ENCODE data around the gene LACTB.

LACTB gene, protein sequence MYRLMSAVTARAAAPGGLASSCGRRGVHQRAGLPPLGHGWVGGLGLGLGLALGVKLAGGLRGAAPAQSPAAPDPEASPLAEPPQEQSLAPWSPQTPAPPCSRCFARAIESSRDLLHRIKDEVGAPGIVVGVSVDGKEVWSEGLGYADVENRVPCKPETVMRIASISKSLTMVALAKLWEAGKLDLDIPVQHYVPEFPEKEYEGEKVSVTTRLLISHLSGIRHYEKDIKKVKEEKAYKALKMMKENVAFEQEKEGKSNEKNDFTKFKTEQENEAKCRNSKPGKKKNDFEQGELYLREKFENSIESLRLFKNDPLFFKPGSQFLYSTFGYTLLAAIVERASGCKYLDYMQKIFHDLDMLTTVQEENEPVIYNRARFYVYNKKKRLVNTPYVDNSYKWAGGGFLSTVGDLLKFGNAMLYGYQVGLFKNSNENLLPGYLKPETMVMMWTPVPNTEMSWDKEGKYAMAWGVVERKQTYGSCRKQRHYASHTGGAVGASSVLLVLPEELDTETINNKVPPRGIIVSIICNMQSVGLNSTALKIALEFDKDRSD

DNA sequence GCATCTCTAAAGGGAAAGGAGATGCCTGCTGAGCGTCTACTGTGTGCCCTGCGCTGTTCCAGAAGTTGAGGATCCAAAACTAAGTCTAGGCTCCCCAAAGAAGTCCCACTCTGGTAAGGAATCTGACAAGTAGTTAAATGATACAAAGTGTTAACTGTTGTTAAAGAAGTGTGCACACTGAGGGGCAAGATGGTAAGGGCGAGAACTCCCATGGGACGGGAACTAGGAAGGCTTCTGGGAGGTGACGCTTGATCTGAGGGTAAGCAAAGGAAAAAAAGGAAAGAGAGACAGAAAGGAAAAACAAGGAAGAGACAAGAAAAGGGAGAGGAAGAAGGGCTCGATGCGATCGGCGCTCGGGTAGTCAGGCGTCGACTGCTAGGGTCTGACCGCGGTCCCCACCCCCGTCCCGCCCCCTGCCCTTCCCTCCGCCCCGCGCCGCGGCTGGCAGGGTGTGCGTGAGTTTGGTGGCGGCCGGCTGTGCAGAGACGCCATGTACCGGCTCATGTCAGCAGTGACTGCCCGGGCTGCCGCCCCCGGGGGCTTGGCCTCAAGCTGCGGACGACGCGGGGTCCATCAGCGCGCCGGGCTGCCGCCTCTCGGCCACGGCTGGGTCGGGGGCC lies at the start of gene LACTB:
Gene LACTB, plus strand, starts transcription at position 480 of the 620 bp plus-strand sequence. Its CDS starts 11 bp downstream, at position 491.
- peak; percentile 86 for DNase-seq

DNA sequence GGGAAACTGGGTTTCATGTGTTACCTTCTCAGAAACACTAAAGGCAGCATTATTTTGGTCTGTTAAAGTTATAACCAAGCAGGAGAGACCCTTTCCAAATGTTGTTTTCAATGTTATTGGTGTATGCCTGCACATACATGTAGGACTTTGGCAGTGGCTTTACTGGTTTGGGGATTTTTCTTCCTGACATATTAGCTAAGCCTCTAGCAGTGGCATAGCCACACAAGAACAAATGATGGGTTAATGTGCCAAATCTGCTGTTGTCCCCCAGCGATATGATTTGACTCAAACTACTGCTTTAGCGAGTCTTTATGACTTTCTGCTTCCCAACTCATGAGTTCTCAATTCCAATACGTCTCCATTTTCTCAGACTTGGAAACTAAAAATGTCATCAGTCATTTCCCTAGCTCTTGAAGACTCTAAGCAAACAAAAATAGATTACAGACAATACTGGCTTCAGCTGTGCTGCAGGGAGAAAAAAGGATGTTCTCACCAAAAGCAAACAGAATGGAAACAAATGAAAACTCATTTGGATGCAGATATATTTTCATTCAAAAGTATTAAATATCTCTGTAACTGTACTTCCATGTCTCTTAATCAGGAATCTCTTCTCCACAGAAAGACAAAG lies 49.5 kb upstream of the LACTB start:
- no peak for DNase-seq

DNA sequence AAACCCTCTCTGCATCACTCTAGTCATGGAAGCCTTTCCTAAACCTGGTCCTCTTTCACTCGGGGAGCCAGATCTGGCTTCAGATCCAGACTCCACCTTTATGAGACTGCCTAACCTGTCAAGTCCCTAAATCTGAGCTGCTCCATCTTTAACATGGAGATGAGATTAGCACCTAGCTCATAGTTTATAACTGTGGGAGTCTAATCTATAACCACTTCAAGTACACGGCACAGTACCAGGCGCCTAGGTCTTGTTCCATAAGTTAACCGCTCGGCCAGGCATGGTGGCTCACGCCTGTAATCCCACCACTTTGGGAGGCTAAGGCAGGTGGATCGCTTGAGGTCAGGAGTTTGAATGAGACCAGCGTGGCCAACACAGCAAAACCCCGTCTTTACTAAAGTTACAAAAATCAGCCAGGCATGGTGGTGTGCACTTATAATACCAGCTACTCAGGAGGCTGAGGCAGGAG lies 48.8 kb upstream of the LACTB start:
- DNase-seq, result no peak

DNA sequence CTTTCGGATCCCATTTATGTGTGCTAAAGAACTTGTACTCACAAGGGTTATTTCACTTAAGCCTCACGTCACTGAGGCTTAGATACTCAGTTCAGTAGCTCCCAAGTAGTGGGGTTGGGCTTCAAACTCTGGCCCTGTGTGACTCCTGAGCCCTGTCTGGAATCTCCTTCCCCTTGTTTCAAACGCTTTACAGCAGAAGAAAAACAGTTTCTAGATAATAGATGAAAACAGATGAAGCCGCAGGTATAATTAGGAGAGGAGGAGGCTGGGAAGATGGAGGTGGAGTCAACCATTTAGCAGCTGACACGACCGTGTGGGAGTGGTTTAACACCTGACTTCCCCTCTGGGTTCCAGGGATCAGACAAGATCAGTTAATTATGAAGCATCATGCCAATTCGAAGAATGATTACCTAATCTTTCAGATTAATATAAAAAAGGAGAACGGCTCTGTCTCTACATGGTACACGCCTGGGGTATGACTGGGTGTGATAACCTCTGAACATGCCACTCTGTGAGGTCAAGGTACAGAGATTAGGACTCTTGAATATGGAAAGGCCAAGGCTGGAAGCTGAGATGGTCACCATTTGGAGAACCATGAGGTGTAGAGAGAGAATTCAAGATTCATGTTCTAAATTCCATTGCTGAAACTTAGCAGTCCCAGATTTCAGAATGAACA lies 48.0 kb upstream of the LACTB start:
- no peak for DNase-seq

DNA sequence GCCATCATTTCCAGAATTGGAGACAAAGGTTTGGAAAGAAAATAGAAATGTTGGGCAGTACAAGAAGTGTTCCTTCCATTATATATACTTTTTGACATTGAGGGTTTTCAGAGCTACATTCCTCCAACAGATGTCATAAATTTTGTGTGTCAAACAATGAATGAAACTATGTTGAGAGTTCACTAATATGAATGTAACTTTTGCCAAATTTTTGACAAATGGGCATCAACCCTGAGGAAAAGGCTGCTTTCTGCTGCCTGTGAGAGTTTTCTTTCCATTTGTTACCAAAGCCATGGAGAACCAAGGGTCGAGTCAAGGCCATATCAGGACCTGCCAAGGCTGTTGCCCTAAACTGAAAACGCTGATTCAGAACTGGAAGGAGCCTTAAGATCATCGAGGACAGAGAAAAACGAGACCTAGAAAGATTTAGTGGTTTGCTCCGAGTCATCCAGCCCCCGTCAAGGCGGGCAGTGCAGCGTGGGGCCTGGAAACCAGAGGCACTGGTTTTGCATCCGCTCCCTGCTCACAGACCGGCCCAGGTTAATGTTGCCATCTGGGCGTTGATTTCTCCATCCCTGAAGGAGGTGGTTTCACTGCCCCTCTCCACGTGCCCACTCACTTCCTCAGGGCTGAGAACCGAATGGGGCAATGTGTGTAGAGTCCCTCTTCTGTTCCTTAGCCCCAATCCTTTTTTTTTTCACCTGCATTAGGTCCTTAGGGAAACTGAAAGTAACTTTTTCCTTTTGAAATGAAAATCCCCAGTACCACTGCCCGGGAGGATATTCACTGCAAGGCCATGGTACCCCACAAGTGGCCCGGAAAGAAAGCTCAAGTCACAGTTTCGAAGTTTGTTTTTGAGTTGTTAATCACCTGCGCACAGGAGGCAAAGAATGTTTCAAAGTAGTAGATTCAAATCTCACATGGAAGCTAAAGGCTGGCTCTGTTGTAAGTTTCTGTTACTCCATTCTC lies 46.4 kb upstream of the LACTB start:
- no peak for DNase-seq

DNA sequence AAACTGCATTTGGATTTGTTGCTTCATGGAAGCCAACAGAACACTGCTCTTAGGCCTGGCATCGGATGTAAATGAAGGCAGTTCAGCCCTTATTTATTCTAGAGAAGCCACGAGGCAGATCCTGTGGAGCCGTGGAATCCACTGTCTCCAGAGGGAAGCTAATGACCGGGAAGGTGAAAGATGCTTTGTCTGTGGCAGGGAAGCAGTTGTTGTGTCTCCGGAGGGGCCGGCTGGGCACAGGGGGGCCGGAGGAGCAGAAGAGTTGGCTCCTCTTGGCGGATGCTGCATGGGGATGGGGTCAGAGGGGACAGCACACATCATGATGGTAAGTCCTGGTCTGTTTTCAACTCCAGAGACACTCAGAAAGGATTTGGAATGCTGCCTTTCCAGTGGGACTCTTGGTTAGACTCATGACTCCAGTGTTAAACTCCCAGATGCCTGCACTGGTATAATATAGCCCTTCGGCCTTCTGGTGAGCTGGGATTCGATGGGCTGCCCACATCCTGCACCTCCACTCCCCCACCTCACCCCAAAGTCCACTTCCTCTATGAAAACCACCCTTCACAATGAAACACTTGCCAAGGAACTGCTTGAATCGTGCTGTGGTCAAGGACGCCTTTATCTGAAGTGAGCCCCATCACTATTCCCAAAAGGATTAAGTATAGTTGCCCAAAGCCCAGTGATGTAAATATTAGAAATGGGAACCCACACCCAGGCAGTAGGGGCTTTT lies 45.5 kb upstream of the LACTB start:
- no peak for DNase-seq

DNA sequence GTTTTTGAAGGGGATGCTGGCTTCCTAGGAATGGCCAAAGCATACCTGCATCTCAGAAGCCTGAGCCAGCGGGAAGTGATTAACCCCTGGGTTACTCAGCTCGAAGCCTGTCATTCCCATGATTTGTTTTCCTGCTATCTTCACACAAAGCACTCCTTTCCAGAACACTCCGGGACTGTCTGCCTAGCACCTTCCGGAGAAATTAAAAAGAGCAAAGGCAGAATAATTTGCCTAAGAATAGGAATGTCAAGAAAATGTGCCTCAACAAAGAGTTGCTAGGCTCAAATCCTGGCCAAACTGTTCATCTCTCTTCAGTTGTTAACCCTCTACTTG lies 45.0 kb upstream of the LACTB start:
- DNase-seq, result no peak

DNA sequence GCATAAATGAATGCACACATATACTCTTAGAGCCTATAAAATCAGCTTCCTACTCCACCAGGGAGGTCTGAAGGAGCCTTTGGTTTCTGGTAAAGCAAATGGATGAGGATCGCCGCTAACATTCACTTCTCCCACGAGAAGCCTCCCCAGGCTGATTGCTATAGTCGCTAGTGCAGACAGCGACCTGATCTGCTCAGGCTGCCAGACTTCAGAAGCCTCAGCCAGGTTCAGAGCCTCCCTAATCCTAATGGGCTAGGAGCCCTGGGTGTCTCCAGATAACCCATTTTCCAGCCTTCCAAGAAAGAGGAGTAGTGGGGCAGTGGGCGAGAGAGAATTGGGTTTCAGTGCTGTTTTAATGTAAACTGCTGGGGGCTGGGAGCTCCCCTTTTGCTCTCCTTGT lies 43.7 kb upstream of the LACTB start:
- no peak for DNase-seq

DNA sequence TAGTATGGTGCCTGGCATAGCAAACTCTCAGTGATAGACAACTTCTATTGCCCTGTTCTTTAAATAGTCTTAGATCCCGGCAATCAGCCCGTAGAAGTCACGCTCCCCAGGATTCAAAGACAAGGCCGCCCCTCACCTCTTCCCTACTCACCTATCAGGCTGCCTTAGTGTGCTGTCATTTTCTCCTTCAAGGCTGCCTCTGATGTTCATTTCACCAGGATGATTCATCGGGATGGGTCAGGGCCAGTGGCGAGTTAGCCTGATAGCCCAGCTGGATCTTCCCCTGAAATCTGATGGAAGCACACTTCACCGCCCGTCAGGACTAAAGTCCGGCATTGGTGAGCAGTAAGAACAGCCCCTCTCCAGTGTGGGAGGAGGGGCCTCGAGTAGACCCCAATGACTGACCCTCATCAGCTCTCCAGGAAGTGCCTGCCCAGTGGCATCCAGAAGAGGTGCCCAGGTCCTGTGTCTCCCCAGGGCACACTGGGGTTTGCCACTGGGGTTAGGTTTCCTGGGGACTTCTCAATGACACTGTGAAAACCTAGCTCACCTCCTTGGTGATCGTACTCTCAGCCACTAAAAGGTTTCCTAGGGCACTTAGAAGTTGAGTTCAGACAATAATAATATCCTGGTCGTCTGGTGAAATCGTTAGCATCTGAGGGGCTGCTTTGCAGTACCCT lies 41.6 kb upstream of the LACTB start:
- DNase-seq, result no peak

DNA sequence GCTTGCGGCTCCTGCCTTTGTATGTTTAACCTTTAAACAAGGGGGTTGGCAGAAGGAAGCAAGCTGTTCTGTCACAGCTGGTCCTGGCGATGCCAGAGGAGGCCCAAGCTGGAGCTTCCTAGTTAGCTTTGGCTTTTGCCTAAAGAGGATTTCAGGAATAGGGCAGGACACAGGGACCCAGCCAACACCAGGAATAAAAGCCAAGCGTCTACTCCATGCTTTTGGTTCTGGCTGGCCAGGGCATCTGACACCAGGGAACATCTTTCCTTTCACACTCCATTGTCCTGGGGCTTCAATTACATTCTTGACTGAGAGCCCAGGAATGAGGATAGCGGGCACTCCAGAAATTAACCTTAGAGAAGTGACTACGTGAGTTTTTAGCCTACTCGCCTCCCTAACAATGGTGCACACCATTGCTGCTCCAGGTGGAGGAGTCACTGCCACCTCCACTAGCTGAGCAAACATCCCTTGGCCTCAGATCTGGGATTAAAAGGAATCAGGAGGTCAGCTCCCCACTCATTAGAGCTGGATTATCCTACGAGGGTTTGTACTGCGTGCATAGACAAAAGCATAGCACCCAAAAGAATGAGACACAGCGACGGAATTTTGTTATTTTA lies 40.9 kb upstream of the LACTB start:
- no peak for DNase-seq

DNA sequence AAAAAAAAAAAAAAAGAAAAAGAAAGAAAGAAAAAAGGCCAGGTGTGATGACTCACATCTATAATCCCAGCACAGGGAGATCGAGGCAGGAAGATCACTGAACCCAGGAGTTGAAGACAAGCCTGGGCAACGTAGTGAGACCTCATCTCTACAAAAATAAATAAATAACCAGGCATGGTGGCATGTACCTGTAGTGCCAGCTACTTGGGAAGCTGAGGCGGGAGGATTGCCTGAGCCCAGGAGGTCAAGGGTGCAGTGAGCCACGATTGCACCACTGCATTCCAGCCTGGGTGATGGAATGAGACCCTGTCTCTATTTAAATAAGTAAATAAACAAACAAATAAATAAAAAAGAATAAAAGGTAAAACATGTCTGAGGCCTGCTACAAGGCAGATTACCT lies 39.3 kb upstream of the LACTB start:
- no peak for DNase-seq

DNA sequence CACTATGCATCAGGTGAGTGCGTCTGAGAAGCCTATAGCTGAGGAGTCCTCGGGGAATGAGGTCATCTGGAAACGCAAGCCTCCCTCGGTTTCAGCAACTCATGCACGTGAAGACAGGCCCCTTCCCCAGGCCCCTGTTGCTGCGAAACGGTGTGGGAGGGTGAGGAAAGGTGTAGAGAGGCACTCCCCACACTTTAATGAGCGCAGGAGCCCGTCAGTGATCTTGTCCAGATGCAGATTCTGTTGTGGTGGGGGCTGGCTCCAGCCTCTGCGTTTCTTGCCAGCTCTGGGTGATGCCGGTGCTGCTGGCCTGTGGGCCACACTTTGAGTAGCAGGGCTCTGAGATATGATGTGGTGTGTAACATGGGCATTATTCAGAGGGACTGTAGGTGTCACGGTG lies 38.6 kb upstream of the LACTB start:
- DNase-seq, result no peak

DNA sequence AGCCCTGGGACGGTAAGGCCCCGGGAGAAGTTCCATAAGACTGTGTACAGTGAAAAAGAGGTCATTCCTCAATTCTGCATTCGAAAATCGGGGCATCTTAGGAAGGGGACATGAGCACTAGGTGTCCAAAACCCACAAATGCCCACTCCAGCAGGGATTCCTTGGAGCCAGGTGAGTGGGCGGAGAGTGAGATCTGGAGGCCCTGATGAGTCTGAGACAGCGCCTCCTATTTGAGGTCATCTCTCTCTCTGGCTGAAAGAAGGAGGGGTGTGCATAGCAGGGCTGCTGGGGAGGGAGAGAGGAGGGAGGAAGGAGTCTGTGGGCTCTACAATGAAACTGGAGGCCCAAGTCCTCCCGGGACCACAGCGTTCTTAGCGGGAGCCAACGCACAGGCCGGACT lies 38.1 kb upstream of the LACTB start:
- no peak for DNase-seq

DNA sequence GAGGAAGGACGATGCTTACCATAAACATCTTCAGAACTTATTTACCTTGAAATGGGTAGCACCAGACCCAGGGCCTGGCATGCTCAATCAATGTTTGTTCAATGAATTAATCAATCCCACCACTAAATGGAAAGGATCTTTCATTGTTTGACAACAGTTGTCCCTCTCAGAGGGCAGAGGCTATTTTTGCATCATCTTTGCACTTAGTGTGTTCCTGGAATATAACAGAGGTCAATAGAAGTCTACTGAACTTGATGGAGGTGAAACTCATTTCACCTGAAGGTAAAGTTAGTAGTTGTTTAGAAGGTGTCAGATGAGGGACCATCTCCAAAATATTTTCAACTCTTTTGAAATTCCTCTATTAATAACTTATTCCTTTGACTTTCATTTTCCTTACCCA lies 36.9 kb upstream of the LACTB start:
- DNase-seq, result no peak

DNA sequence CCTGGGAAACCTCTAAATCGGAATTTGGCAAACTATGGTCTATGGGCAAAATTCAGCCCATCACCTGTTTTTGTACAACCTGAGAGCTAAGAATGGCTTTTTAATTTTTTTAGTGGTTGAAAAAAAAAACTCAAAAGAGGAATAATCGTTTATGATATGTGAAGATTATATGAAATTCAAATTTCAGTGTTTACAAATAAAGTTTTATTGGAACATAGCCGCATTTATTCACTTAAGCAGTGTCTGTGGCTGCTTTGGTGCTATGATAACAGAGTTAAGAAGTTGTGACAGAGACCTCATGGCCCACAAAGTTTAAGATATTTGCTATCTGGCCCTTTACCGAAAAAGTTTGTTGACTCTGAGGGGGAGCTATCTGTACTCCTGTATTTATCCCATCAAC lies 36.4 kb upstream of the LACTB start:
- DNase-seq, result no peak

DNA sequence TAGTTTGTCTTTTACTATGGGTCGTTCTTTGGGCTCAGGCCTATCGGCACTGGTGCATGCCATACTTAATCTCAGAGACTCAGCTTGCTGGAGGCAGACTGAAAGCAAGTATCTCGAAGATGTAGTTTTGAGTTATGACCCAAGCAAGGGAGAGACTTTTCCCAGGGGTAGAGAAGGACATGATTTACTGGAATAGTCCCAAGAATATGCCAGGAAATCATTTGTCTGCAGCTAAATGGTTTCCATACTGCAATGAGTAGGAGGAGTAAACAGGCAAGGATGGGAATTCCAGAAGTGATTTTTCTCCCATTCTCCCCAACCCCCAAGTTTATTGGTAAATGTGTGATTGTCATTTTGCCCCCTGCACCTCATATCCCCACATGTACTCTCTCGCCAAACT lies 35.4 kb upstream of the LACTB start:
- no peak for DNase-seq

DNA sequence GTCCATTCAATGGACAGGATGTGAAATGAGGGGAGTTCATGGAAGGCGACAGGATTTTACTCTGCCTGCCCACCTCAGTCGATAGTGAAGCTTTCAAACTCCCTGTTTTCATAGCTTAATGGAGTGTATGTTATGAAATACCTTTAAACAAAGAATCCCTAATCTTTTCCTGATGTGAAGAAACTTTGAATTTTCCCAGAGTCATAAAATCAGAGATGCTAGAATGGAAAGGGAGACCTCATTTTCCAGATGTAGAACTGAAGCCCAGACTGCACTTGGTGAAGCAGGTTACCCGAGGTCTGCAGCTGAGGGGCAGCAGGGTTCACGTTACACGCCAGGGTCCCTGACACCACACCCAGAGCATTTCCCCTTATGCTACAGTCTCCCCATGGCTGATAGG lies 34.7 kb upstream of the LACTB start:
- no peak for DNase-seq

DNA sequence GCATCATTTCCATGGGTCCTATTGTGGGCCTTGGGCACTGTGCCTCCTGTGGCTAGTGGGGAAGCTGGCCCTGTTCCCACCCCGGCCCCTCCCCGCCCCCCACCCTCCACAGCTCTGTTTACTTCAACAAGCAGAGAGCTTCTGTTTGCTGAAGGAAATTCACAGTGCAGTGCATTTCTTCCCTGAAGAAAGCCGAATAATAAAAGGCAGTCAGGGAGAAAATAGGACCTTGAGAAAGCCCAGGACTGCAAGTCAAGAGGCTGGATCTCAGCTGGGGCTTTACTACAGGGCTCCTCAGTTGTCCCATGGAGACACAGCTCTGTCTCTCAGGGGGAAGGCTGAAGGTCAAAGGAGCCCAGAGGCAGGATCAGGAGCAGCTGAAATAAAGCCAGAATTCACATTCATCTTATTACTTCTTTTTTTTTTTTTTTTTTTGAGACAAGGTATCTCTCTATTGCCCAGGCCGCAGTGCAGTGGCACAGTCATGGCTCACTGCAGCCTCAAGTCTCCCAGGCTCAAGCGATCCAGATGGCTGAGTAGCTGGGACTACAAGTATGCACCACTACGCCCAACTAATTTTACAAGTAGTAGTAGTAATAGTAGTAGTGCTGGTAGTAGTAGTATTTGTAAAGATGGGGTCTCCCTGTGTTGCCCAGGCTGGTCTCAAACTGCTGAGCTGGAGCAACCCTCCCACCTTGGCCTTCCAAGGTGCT lies 33.0 kb upstream of the LACTB start:
- peak; percentile 5 for DNase-seq

DNA sequence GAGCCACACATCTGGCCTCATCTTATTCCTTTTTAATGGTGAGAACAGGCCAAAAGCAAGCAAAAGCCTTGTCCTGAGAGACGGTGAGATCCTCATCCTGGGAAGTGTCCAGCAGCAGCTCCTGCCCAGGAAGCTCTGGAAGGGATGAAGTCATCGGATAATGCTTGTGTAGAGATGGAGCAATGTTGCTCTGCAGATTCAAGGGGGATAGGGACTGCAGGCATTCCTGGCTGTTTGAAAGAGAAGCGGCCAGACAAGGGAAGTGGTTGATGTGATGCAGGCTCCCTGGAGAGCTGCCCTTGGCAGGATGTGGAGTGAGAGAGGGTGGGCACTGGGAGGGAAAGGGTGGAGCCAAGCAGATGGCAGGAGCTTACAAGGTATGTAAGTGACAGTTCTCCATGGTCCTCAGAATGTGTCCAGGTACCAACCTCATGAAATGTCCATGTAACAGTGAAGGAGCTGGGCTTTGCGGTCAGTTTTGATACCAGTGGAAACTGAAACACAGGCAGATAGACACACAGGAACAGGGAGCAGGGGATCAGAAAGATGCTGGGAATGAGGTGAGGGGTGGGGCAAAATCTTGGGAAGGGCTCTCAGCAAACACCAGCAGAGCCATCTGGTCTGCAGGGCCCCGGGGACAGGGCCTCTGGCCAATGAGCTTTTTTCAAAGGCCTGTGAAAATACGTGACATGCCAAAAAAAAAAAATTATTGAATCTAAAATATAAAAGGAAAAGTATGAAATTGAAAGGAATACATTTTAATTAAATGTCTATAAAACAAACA lies 32.2 kb upstream of the LACTB start:
- no peak for DNase-seq

All from midbrain (tissue), 1 donor.